NCI-H1436 treated with DMSO at 0.1 percent for 48 hours (cell line): ENCODE results near the gene RNU1-1.
"Not testable (repeated sequence)": the region's sequence is repeated elsewhere in the genome, so short reads cannot be mapped to it uniquely, and the experiment has no call there.

Experiments used
- DNase-seq: peaks from one replicate; lab custom pipeline; 2025; lab: John Stamatoyannopoulos, UW

Gene RNU1-1

GRCh38 chr1:16514107-16515055 lies at the start of gene RNU1-1:
TSS of gene RNU1-1 (minus strand) at chr1:16514285.
- peak; percentile 25 for DNase-seq

- DNase-seq, result not testable (repeated sequence)
These were observed 47.0 kb upstream of the RNU1-1 start for GRCh38 chr1:16561035-16561434.

- not testable (repeated sequence) for DNase-seq
These were observed 46.4 kb upstream of the RNU1-1 start for GRCh38 chr1:16560498-16560897.

- DNase-seq, result not testable (repeated sequence)
These were observed 45.6 kb upstream of the RNU1-1 start for GRCh38 chr1:16559688-16560087.

- not testable (repeated sequence) for DNase-seq
These were observed 42.9 kb upstream of the RNU1-1 start for GRCh38 chr1:16557034-16557433.

GRCh38 chr1:16553244-16553643 lies 39.2 kb upstream of the RNU1-1 start:
- DNase-seq, result not testable (repeated sequence)

GRCh38 chr1:16550212-16550918 lies 36.3 kb upstream of the RNU1-1 start:
- DNase-seq, result not testable (repeated sequence)

- DNase-seq, result not testable (repeated sequence)
These were observed 35.5 kb upstream of the RNU1-1 start for GRCh38 chr1:16549545-16549944.

GRCh38 chr1:16547502-16548241 lies 33.6 kb upstream of the RNU1-1 start:
- not testable (repeated sequence) for DNase-seq

- not testable (repeated sequence) for DNase-seq
These were observed 31.6 kb upstream of the RNU1-1 start for GRCh38 chr1:16545682-16546095.

GRCh38 chr1:16540421-16540893 lies 26.4 kb upstream of the RNU1-1 start:
- not testable (repeated sequence) for DNase-seq

GRCh38 chr1:16537528-16537927 lies 23.4 kb upstream of the RNU1-1 start:
- DNase-seq, result not testable (repeated sequence)

- not testable (repeated sequence) for DNase-seq
These were observed 22.7 kb upstream of the RNU1-1 start for GRCh38 chr1:16536796-16537195.

GRCh38 chr1:16535898-16536297 lies 21.8 kb upstream of the RNU1-1 start:
- not testable (repeated sequence) for DNase-seq

GRCh38 chr1:16535487-16535886 lies 21.4 kb upstream of the RNU1-1 start:
- DNase-seq, result not testable (repeated sequence)

- DNase-seq, result not testable (repeated sequence)
These were observed 20.9 kb upstream of the RNU1-1 start for GRCh38 chr1:16534829-16535456.

GRCh38 chr1:16534239-16534828 lies 20.2 kb upstream of the RNU1-1 start:
- DNase-seq, result not testable (repeated sequence)

GRCh38 chr1:16532235-16532991 lies 18.3 kb upstream of the RNU1-1 start:
- DNase-seq, result not testable (repeated sequence)

GRCh38 chr1:16528338-16528737 lies 14.3 kb upstream of the RNU1-1 start:
- DNase-seq, result not testable (repeated sequence)

- not testable (repeated sequence) for DNase-seq
These were observed 11.7 kb upstream of the RNU1-1 start for GRCh38 chr1:16525769-16526168.
